Right atrium auricular region (tissue), 2 donors: ENCODE measurements around the gene SARDH. TPM values are rescaled to one million over a fixed set of nuclear protein-coding genes. Genes with fewer than 3 reads are reported as not detected.

Experiments used
- DNase-seq: peaks from one replicate; pipeline ENCODE4 v3.0.0-alpha.2; 2019; ENCODE audit warnings: low spot score
- H3K27ac ChIP-seq, 2 donors: fragments of 200-600 bp; sonication (generic); 1 replicate in 1 of 2; 2 replicates in 1 of 2; pipeline ENCODE4 v1.5.1; 2016 to 2019
- H3K27me3 ChIP-seq, 2 donors: fragments of 200-600 bp; sonication (generic); one replicate each; pipeline versions ENCODE4 v1.5.1 to v1.6.0; 2017 to 2019
- H3K36me3 ChIP-seq: fragments of 200-600 bp; sonication (generic); one replicate; pipeline ENCODE4 v1.5.1; 2016
- H3K4me1 ChIP-seq, 2 donors: fragments of 200-600 bp; sonication (generic); one replicate each; pipeline versions ENCODE4 v1.5.1 to v1.6.0; 2017 to 2019
- H3K4me3 ChIP-seq, 2 donors: fragments of 200-600 bp; sonication (generic); 1 replicate in 1 of 2; 2 replicates in 1 of 2; pipeline ENCODE4 v1.5.1; 2017 to 2019; ENCODE audit warnings: mild to moderate bottlenecking in 1 of 2, moderate library complexity in 1 of 2
- H3K9me3 ChIP-seq, 2 donors: fragments of 200-600 bp; sonication (generic); one replicate each; pipeline ENCODE4 v1.5.1; 2019
- CTCF ChIP-seq, 2 donors: fragments of 200-600 bp; sonication (generic); IDR thresholded peaks; one replicate each; pipeline ENCODE4 v1.5.1; 2019; ENCODE audit warnings: antibody characterized with exemption in 2 of 2
- total RNA-seq, 2 donors: library from RNA; depleted of rRNA; stranded (reverse); fragments of >200 nt; gene quantifications; one replicate each; pipeline ENCODE4 v1.1.0, GENCODE V29; 2016

The SARDH gene
- total RNA-seq, 2 donors from 2014 or later = 0.63 to 0.94 TPM

GRCh38 chr9:133777871-133778270 is 39.7 kb upstream of the SARDH start:
- H3K4me1 ChIP-seq = no peaks in the 10 kb centered on the region
- no peak overlapping the region for H3K27ac ChIP-seq
- peaks cover 0 to 8% of the 10 kb centered on the region in 2 donors for H3K9me3 ChIP-seq
- no peaks in the 10 kb centered on the region for H3K27me3 ChIP-seq
- no peak for TF ChIP-seq CTCF (IDR thresholded peaks at IDR 0.05)
- DNase-seq = no peak
- H3K4me3 ChIP-seq = no peak overlapping the region
- peaks cover 16% of the 10 kb centered on the region for H3K36me3 ChIP-seq

- H3K36me3 ChIP-seq = peaks cover 16% of the 10 kb centered on the region
- H3K4me3 ChIP-seq = no peak overlapping the region
- H3K27me3 ChIP-seq = no peaks in the 10 kb centered on the region
- H3K4me1 ChIP-seq = no peaks in the 10 kb centered on the region
- peaks cover 0 to 8% of the 10 kb centered on the region in 2 donors for H3K9me3 ChIP-seq
- H3K27ac ChIP-seq = no peak overlapping the region
- no peak for TF ChIP-seq CTCF (IDR thresholded peaks at IDR 0.05)
- DNase-seq = no peak
Observed at GRCh38 chr9:133777068-133777791, 39.1 kb upstream of the SARDH start.

GRCh38 chr9:133775951-133776905 is 38.1 kb upstream of the SARDH start:
- H3K36me3 ChIP-seq = peaks cover 16% of the 10 kb centered on the region

DNA sequence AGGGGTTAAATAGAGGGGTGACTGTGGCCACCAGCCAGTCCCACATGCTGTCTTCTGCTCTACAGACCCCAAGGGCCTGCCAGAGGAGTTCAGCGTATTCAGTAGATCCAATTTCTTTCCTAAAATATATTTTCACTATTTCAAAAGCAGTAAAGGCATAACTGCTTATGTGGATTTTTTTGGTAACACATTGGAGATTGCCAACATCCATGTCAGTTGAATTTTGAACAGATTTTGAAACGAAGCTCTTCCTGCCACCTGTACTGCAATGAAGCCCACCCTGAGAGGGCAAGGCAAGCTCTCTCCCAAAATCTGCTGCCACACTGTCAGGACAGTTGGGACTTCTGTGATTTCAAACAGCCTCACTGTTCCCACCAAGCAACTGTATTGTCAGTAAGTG is 37.1 kb upstream of the SARDH start:
- Histone ChIP-seq H3K36me3 (peaks cover 16% of the 10 kb centered on the region), H3K27ac (no peak overlapping the region), H3K4me3 (no peak overlapping the region), H3K9me3 (peaks cover 0 to 8% of the 10 kb centered on the region in 2 donors), H3K4me1 (no peaks in the 10 kb centered on the region), H3K27me3 (no peaks in the 10 kb centered on the region)
- TF ChIP-seq CTCF (IDR thresholded peaks at IDR 0.05) = no peak
- no peak for DNase-seq

More at GRCh38 chr9:133775951-133776905, 38.1 kb upstream of the SARDH start:
- DNase-seq = no peak
- TF ChIP-seq CTCF (IDR thresholded peaks at IDR 0.05) = no peak
- Histone ChIP-seq H3K4me1 (no peaks in the 10 kb centered on the region), H3K27me3 (no peaks in the 10 kb centered on the region), H3K9me3 (peaks cover 0 to 8% of the 10 kb centered on the region in 2 donors), H3K27ac (no peak overlapping the region), H3K4me3 (no peak overlapping the region)

GRCh38 chr9:133774799-133775198 is 36.6 kb upstream of the SARDH start:
- no peak for TF ChIP-seq CTCF (IDR thresholded peaks at IDR 0.05)
- no peaks in the 10 kb centered on the region for H3K27me3 ChIP-seq
- peaks cover 16% of the 10 kb centered on the region for H3K36me3 ChIP-seq
- no peaks in the 10 kb centered on the region for H3K4me1 ChIP-seq
- H3K27ac ChIP-seq = no peak overlapping the region
- DNase-seq = no peak
- peaks cover 0 to 8% of the 10 kb centered on the region in 2 donors for H3K9me3 ChIP-seq
- H3K4me3 ChIP-seq = no peak overlapping the region
